ENCODE measurements around the gene FOXJ3.
A peak's percentile ranks its signal among the peaks of the same experiment; 100 is the strongest.

Gene FOXJ3
- total RNA-seq, result 18.4 to 63.9 (median 35.2) reads per million in 18 experiments

- DNase-seq, result peak; percentile 91 to 94
These were observed at the start of gene FOXJ3 for GRCh38 chr1:42335050-42335808. Gene FOXJ3, minus strand, starts transcription at chr1:42335235. Its CDS starts 24,142 bp downstream, at chr1:42311093.

GRCh38 chr1:42381280-42381673 lies 46.2 kb upstream of the FOXJ3 start:
- no peak for DNase-seq

- DNase-seq, result peak in 1 of 2 donors; percentile 47
These were observed 45.7 kb upstream of the FOXJ3 start, which contains the start of gene RIMKLA for GRCh38 chr1:42380586-42381279. Gene RIMKLA, plus strand, starts transcription at chr1:42380792. Its CDS starts 143 bp downstream, at chr1:42380935.

GRCh38 chr1:42379794-42380585 lies 45.0 kb upstream of the FOXJ3 start:
- peak in 1 of 2 donors; percentile 2 for DNase-seq

- DNase-seq, result no peak
These were observed 37.8 kb upstream of the FOXJ3 start for GRCh38 chr1:42372796-42373195.

- DNase-seq, result no peak
These were observed 36.0 kb upstream of the FOXJ3 start for GRCh38 chr1:42370876-42371549.

GRCh38 chr1:42369471-42369870 lies 34.4 kb upstream of the FOXJ3 start:
- DNase-seq, result no peak

- DNase-seq, result no peak
These were observed 33.2 kb upstream of the FOXJ3 start for GRCh38 chr1:42368096-42368795.

GRCh38 chr1:42365118-42365517 lies 30.1 kb upstream of the FOXJ3 start:
- DNase-seq, result no peak

GRCh38 chr1:42364542-42364941 lies 29.5 kb upstream of the FOXJ3 start:
- DNase-seq, result no peak

GRCh38 chr1:42364089-42364488 lies 29.1 kb upstream of the FOXJ3 start:
- no peak for DNase-seq

- no peak for DNase-seq
These were observed 24.4 kb upstream of the FOXJ3 start for GRCh38 chr1:42359466-42359865.

GRCh38 chr1:42358791-42359190 lies 23.8 kb upstream of the FOXJ3 start:
- DNase-seq, result no peak

GRCh38 chr1:42350086-42350485 lies 15.1 kb upstream of the FOXJ3 start:
- no peak for DNase-seq

- DNase-seq, result no peak
These were observed 13.5 kb upstream of the FOXJ3 start for GRCh38 chr1:42348498-42348897.

- DNase-seq, result no peak
These were observed 8.0 kb upstream of the FOXJ3 start for GRCh38 chr1:42343049-42343448.

GRCh38 chr1:42340901-42341300 lies 5.9 kb upstream of the FOXJ3 start:
- DNase-seq, result no peak

- DNase-seq, result no peak
These were observed 5.1 kb upstream of the FOXJ3 start for GRCh38 chr1:42340093-42340492.

- no peak for DNase-seq
These were observed 1.9 kb upstream of the FOXJ3 start for GRCh38 chr1:42336978-42337377.

GRCh38 chr1:42335809-42336518 lies 929 bp upstream of the FOXJ3 start:
- peak in 1 of 2 donors; percentile 20 for DNase-seq
